Activated T-cell treated with anti-CD3 and anti-CD28 coated beads for 1 hour (primary cell): ENCODE data around the gene MAN2C1.

Experiments
- DNase-seq: peaks from one replicate; pipeline ENCODE4 v3.0.0-alpha.2; 2020; ENCODE audit warnings: low read depth

Gene MAN2C1

GRCh38 chr15:75307778-75308390 lies 60.5 kb downstream of the MAN2C1 start:
- DNase-seq, result no peak

GRCh38 chr15:75306188-75306587 lies 62.2 kb downstream of the MAN2C1 start:
- no peak for DNase-seq
